ENCODE results near the gene RGS3.
"Not testable (repeated sequence)": the region's sequence is repeated elsewhere in the genome, so short reads cannot be mapped to it uniquely, and the experiment has no call there.

The RGS3 gene

DNA sequence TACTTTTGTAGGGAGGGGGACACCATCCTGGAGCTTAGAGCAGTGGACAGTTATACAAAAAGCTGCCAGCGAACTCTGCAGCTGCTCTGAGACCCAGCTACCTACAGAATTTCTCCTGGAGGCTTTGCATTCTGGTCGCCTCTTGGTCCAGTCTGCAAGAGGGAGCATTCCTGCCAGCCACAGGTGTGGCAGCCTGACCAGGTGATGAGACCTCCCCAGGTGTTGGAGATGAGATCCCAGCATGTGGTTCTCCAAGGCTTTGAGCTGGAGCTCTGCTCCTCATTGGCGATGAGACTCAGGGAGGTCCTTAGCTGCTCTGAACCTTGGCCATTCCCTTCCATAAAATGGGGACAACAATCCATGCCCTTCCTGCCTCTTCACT is 69.3 kb downstream of the RGS3 start:
- no peak for DNase-seq

DNA sequence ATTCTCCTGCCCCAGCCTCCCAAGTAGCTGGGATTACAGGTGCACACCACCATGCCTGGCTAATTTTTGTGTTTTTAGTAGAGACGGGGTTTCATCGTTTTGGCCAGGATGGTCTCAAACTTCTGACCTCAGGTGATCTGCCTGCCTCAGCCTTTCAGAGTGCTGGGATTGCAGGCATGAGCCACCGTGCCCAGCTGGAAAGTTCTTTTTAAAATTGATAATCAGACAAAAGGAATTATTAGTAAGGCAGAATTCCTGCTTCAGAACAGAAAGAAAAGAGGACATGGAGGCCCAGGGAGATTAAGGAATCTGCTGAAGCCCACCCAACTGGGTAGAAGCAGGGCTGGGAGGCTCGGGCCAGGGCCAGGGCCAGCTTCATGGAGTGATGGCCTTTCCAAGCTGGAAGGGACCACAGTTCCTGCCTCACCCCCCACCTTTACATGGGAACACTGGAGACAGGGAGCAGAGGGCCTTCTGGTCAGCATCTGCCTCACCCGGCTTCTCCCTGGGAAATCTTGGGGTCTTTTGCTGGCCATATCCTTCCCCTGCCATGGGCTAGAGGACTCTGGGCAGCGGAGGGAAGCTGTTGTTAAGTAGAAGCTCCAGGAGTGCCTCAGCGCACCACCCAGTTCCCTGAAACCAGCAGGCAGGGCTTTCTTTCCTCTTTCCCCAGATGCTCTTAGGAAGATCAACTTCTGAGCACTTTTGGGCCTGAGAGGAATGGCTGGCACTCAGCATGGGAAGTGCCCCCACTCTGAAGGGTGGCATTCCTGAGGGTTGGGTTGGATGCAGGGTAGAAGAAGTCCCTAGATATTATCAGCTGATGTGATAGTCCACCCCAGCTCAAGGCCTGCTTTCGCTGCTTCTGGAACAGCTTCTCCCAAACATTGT is 70.1 kb downstream of the RGS3 start:
- DNase-seq, result no peak

DNA sequence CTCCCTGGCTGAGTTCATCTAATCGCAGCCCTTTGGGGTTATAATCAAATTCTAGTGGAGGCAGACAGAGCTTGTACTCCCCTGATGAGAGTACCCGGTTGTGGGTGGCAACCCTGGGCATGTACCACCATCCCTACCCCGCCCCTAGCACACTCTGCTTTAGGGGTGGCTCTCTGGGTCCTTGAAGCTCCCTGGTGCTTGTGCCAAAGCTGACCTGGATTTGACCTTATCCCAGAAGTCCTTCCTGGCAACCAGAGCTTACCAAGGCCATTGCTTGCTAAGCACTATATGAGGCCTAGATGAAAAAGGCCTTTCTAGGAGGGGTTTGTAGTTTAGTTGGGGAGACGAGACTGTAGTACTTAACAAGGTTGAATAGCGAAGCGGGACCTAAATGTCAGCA is 72.2 kb downstream of the RGS3 start:
- no peak for DNase-seq

DNA sequence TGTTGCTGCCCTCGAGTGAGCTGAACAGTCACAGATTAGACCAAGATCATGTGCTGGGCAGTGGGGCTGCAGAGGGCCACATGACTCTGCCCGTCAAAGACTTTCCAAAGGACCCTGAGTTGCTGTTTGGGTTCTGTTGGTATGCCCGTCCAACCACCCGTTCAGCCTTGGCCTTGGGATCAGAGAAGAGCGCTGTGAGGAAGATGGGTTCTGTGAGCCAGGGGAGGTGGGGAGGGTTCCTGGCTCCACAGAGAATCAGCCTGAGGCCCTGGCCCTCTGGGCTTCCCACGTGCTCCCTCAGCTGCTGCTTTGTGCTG is 72.6 kb downstream of the RGS3 start:
- no peak for DNase-seq

DNA sequence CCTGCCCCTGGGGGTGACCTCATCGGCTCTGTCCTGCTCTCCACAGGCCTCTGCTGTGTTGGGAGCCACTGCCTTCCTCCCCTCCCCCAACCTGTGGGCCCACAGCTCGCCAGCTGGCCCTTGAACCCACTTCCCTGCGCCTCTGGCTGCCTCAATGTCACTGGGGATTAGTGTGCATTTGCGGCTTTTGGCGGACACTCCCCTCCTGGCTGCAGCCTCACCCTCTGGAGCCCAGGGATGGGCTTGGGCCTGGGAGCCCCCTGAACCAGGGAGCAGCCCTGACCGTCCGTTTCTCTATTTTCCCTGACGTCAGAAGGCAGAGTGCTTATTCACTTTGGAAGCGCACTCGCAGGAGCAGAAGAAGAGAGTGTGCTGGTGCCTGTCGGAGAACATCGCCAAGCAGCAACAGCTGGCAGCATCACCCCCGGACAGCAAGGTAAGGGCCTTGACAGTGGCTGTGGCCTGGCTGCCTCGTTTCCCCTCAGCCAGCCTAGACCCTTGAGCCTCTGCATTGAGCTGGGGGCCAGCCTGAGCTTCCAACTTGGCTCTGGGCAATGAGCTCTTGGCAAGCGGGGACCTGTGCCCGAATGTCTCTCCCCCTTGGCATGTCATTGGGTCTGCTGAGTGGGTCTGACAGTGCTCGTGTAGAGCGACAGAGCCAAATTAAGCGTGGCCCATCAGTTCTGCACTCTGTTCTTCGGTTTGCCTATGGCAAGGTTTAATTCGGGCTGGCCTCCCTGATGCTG is 73.1 kb downstream of the RGS3 start:
- DNase-seq, result no peak

DNA sequence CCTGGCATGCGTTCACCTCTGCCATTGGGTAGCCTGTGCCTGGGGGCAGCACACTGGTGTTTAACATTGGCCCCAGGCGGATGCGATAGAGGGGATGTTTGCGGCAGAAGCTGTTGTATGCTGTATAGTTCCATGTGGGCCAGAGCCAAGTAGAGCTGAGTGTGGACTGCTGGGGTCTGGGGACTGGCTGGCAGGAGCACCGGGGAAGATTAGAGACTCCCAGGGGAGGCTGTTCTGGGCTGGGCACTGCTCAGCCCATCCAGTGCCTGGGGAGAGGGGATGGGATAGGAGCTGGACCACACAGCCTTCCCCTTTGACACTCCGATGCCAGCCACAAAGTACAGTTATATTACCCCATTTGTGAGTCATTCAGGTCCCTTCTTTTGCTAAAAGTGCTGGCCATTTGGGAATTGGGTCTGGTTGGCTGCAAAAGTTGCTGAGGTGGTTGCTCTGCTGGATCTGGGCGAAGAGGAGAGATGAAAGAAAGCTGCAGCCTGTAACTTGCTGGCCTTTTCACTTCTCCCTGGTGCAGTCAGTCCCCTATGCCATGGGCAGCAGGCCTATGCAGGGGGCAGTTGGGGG is 73.8 kb downstream of the RGS3 start:
- DNase-seq, result no peak

DNA sequence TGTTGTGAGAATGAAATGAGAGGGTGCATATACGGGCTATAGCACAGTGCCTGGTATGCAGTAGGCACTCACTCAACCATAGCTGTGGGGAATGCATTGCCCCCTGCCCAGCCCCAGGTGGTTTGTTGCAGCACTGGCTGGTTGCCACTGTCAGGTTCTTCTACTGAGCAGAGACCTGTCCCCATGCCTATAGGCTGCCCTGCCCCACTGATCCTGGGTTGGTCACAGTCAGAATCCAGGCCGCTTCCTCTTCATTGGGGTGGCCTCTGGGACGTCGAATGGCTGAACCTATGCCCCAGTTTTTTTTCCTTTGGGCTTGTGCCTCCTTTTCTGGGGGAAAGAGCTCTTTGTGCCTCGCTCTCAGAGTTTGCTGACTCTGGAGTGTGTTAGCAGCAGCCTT is 74.6 kb downstream of the RGS3 start:
- DNase-seq, result no peak

DNA sequence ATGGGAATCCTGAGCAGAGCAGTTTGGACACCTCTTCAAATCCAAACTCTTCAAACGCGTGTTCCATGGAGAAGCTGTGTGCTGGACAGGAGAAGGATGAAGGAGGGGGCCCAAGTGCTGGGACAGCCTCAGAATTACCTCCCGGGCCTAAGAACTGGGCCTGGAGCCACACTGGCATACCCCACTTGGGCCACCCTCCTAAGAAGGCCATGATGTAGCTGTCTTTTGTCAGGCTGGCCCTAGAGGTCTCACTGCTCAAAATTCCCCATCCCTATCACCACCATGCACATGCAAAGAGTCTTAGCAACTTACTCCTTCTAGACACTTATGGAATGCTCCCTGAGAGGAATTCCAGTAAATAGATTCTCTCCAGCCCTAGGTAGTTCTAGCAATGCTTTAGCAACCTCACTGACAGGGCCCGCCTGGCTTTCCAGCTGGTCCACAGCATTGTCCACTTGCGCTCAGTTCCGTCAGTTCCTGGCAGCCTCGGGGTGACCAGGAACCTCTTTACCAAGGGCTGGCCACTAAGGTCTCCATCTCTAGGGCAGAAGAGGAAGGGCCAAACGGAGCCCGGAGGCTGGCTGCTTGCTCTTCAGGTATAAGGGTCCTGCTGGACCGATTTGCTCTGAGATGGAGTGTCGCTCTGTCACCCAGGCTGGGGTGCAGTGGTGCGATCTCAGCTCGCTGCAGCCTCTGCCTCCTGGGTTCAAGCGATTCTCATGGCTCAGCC is 75.3 kb downstream of the RGS3 start:
- no peak for DNase-seq

DNA sequence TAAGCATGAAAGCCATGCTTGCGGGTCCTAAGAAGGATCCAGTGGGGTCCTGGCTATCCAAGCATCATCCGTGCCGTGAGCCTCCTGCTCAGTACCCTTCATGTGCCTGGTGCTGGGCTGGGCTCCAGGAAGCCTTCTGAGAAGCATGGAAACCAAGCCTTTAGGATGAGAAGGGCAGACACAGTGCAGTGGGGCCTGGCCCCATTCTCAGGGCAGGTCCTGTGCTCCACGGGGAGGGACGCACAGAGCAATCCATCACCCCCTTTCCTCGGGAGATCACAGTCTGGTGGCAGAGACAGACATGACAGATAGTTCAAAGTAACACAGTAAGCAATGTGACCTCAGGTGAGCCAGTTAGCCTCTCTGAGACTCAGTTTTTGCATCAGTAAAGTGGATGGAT is 76.9 kb downstream of the RGS3 start:
- no peak for DNase-seq

DNA sequence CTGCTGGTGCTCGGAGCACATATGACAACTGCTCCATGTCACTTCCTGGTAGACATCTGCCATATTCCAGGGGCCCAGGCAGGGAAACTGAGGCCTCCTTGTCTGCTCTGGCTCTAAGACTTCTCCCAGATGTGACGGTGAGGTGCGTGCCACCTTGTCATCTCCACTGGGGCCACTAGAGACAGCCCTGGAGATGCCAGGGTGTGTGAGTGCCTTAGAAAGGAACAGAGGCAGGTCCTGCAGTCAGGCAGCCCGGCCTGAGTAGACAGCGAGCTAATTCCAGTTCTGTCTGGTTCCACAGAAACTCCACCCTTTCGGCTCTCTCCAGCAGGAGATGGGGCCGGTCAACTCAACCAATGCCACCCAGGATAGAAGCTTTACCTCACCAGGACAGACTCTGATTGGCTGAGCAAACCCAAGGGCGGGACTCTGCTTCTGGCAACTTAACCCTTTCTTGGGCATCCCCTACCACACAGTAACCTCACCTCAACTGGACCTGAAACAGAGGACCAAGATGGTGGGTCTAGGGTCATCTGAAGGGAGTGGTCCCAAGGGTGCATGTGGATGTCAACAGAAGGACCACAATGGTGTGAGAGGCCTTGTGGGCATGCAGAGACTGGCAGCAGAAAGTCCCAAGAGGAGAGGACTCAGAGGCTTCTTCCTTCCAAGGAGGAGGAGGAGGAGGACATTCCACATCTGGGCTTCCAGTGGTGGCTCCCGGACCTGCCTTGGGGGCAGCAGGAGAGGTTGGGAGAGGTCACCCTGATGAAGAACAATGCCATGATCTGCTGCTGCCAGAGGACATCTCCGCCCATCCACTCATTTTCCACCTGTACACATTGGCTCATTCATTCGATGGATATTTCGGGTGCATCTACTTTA is 77.7 kb downstream of the RGS3 start:
- no peak for DNase-seq

DNA sequence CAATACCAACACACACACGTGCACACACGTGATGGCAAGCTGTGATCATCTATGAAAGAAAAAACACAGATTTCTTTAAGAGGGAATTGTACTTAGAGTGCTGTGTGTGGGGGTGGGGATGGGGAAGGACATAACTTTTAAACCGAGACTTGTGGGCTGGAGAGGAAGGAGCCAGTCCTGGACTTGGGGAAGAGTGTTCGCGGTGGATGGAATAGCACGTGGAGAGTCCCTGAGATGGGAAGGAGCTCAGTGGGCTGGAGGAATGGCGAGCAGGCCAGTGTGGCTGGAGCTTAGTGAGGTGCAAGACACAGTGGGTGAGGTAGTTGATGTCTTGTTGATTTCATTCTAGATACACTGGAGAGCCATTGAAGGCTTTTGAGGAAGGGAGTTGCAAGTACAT is 78.5 kb downstream of the RGS3 start:
- DNase-seq, result no peak

DNA sequence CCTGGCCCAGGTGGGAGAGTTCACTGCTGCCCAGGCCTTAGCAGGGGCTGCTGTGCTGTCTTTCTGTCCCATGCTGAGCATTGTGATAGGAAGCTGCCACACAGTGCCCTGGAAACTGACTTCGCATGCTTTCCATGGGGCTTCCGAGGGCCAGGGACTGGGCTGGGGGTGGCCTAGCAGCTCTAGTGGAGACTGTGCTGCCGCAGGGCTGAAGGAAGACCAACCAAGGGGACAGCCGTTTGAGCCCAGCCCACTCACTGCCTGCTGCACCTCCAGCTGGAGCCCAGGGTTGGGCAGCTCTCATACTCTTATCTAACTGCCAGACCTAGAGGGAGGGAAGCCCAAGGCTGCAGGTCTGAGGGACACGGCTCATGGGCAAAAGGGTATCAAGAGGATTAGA is 79.2 kb downstream of the RGS3 start:
- DNase-seq, result no peak

DNA sequence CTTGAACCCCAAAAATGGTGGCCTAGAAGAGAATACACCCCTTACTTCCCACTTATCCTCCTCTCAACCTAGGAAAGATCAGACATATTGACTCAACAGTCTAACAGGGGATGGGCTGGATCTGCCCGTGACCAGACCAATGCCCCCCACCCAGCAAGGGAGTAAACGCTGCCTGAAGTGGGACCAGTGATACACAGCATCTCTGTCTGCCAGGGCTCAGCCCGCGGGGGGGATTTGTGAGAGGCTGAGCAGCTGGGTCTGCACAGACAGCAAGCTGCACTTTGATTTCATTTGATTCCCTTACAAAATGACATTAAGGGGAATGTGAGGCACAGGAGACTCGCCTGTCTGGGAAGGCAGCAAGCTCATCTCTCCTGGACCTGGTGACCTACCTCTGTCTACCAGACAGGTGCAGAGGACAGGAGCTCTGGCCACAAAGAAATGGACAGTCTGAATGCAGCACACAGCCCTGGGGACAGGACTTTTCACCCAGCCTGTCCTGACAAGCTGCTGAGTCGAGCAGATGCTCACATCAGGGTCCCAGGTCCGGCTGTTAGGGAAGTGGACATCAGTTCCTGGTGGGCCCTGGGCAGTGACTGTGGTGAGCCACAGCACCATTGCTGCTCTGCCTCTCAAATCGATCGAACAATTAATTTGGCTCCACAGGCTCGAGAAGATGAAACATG is 79.9 kb downstream of the RGS3 start:
- DNase-seq, result no peak

DNA sequence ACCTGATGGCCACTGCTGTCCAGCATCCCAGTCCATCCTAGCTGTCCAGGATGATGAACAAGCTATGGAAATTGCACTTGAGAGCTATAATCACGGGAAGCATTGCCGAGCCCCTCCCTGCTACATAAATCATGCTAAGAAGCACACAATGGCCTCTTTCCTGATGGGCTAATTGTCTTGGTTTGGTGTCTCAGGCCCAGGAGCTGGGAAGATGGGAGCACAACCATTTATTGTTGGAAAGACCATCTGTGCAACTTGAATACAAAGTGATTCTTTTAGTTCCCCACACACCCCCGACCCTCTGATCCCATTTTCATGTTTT is 80.4 kb downstream of the RGS3 start:
- no peak for DNase-seq

DNA sequence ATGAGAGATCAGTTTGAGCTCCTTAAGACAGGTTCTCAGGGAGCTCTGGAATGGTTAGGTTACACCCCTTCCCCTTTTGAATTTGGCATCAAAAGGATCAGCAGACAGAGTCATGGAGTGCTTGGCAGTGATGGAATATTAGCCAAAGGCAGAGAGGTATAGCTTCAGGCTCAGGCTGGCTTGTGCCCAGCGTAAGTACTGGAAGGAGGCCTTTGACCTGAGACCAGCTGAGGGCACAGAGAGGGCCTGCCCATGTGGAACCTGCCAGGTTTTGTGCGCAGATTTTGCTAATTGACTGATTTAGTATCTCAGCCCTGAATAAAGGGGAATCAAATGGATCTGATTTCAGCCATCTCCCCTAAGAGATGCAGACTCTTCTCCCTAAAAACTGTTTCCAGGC is 81.5 kb downstream of the RGS3 start:
- no peak for DNase-seq

DNA sequence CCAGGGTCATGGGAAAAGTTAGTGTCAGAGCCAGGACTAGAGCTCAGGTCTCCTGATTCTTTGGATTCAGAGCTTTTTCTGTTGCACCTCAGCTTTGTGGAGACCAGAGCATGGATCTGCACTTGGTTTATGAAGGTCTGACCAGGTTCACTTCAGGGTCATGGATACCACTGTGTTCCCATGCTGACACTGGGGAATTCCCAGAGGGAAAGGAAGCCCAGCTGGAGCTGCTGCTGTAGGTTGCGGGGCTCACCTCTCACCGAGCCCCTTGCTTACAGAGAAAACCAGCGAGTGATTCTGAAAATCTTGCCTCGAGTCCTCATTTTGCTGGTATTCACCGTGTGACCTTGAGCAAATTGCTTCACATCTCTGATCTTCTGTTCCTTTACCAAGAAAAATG is 83.0 kb downstream of the RGS3 start:
- DNase-seq, result no peak

DNA sequence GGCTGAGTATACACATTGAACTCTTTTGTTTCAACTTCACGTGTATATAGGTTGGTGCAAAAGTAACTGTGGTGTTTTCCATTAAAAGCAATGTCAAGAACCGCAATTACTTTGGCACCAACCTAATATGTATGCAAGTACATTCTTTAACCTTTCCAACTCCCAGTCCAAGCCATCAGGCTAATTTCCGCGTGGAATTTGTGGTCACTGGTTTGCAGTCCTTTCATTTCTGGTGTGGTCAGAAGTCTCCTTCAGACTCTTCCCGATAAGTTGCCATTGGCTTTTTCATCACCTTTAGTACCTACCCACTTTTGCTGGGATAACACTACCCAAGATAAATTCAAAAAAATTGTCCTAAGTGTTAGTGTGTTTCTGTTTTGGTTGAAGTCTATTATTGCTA is 84.0 kb downstream of the RGS3 start:
- DNase-seq, result no peak

DNA sequence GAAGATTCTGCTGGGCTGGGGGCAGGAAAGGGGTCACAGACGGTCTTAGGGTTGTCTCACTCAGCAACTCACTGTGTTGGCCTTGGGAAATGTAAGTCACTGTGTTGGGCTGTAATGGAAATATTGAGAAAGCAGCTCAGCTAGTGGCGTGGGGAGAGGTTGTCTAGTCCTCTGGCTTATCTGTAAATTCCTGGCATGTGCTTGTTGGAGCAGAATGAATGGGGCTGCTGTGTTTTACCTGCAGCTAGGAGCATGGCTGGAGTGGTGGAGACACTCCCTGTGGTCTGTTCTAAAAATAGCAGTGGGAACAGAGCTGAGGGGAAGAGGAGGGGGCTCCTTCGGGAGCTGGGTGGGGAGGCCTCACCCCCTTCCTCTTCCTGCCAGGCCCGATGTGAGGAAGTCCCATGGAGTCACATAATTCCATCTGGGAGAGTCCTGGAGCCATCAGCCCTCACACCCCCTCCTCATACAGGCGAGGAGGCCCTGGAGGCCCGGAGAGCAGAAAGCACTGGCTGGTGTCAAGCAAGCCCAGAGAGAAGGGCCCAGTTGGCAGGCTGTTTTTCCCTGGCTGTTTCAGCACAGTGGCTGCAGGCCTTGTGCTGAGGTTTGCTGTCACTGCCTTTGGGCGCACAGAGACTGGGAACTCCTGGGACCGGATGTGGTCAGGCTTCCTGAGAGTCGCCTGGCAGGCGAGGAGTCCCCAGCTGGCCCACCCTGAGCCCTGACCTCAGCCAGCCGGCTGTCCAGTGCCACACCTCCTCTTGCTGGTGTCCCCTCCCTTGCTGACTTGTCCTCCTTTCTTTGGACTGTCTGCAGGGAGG is 84.9 kb downstream of the RGS3 start:
- no peak for DNase-seq

DNA sequence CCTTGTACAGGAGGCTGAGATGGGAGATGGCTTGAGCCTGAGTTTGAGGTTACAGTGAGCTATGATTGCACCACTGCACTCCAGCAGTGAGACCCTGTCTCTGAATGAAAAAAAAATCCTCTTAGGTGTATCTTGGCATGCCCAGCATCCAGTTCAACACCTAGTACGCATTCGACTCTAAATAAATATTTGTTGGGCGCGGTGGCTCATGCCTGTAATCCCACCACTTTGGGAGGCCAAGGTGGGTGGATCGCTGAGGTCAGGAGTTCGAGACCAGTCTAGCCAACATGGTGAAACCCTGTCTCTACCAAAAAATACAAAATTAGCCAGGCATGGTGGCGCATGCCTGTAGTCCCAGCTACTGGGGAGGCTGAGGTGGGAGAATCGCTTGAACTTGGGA is 86.4 kb downstream of the RGS3 start:
- DNase-seq, result not testable (repeated sequence)

DNA sequence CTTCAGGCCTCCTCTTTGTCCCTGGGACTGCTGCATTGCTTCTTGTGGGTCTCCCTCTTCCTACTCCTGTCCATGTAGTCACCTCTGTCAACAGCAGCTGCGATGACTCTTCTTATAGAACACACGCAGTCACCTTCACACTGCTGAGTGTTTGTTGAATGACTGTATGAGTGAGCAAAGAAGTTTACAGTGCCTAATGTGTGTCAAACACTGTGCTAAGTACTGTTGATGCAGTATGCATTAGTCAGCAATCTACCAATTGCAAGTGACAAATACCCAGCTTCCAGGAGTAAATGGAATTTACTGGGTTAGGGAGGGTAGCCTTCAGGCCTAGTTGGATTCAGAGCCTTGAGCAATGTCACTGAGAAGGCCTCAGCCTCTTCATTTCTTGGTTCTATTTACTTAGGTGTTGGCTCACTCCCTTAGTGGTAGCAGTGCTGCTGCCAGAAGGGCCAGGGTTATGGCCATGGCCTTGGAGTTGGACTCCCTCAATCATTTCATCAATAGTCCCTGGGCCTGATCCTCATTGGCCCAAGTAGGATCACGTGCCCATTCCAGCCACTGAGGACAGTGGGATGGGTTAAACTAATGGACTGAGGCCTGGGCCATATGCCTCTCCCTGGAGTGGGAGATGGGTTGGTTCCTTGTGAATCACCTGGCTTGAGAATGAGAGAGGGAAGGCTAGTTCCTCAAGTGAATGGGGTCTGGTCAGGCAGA is 93.5 kb downstream of the RGS3 start:
- DNase-seq, result no peak

All from NCI-H524 treated with DMSO at 0.1 percent for 48 hours (cell line).